KMS-11 (cell line): ENCODE measurements around the gene CLN3.

Experiments
- H2AFZ ChIP-seq: fragments of 200-600 bp; sonication (generic); 2 replicates; pipeline ENCODE4 v1.6.1; 2016; ENCODE audit warnings: antibody characterized with exemption, mixed run types, low read depth
- H3K27ac ChIP-seq: fragments of 200-600 bp; sonication (generic); 2 replicates; pipeline ENCODE4 v1.6.1; 2016; ENCODE audit warnings: mild to moderate bottlenecking, mixed run types
- H3K27me3 ChIP-seq: fragments of 200-600 bp; sonication (generic); 2 replicates; pipeline ENCODE4 v1.6.1; 2017; ENCODE audit warnings: mild to moderate bottlenecking, low read depth, mixed run types, moderate library complexity; ENCODE audit not compliant: insufficient read depth
- H3K36me3 ChIP-seq: fragments of 200-600 bp; sonication (generic); 2 replicates; pipeline ENCODE4 v1.6.1; 2017; ENCODE audit warnings: mild to moderate bottlenecking, mixed run types; ENCODE audit not compliant: insufficient read depth
- H3K4me1 ChIP-seq: fragments of 200-600 bp; sonication (generic); 2 replicates; pipeline ENCODE4 v1.6.1; 2016; ENCODE audit warnings: mild to moderate bottlenecking, low read depth, mixed run types; ENCODE audit not compliant: poor library complexity, severe bottlenecking
- H3K4me2 ChIP-seq: fragments of 200-600 bp; sonication (generic); 2 replicates; pipeline ENCODE4 v1.7.0; 2016; ENCODE audit warnings: mild to moderate bottlenecking, mixed run types
- H3K4me3 ChIP-seq: fragments of 200-600 bp; sonication (generic); IDR thresholded peaks from 2 replicates; pipeline ENCODE4 v1.6.1; 2017; ENCODE audit warnings: low read depth, low read length, mixed read lengths; ENCODE audit not compliant: insufficient read depth
- H3K79me2 ChIP-seq: fragments of 200-600 bp; sonication (generic); 2 replicates; pipeline ENCODE4 v1.6.1; 2016; ENCODE audit warnings: low read depth, mixed run types; ENCODE audit not compliant: insufficient read depth
- H3K9ac ChIP-seq: fragments of 200-600 bp; sonication (generic); 2 replicates; pipeline ENCODE4 v1.6.1; 2016; ENCODE audit warnings: mild to moderate bottlenecking, mixed run types
- H4K20me1 ChIP-seq: fragments of 200-600 bp; sonication (generic); 2 replicates; pipeline ENCODE4 v1.6.1; 2016; ENCODE audit warnings: mild to moderate bottlenecking, mixed run types; ENCODE audit not compliant: insufficient read depth
- CTCF ChIP-seq: fragments of 200-600 bp; sonication (generic); conservative IDR thresholded peaks from 2 replicates; pipeline ENCODE4 v1.6.1; 2017; ENCODE audit warnings: low read depth, mild to moderate bottlenecking, antibody characterized with exemption, low read length, moderate library complexity, mixed read lengths

CLN3 gene

GRCh38 chr16:28498666-28499381 lies 7.0 kb upstream of the CLN3 start:
- H3K27ac ChIP-seq = no peak overlapping the region
- no peaks in the 10 kb centered on the region for H4K20me1 ChIP-seq
- peaks cover 10% of the 10 kb centered on the region for H3K4me1 ChIP-seq
- no peak overlapping the region for H2AFZ ChIP-seq
- H3K4me3 ChIP-seq = no peak overlapping the region
- peaks cover 6% of the 10 kb centered on the region for H3K27me3 ChIP-seq
- no peaks in the 10 kb centered on the region for H3K36me3 ChIP-seq
- no peak overlapping the region for H3K4me2 ChIP-seq
- no peaks in the 10 kb centered on the region for H3K79me2 ChIP-seq
- no peak overlapping the region for H3K9ac ChIP-seq
- no peak for TF ChIP-seq CTCF

- H3K27me3 ChIP-seq = peaks cover 6% of the 10 kb centered on the region
- H3K27ac ChIP-seq = no peak overlapping the region
These were observed 6.2 kb upstream of the CLN3 start for GRCh38 chr16:28497861-28498599.

GRCh38 chr16:28497386-28497785 lies 5.5 kb upstream of the CLN3 start:
- no peak overlapping the region for H3K4me2 ChIP-seq
- peaks cover 6% of the 10 kb centered on the region for H3K27me3 ChIP-seq
- no peaks in the 10 kb centered on the region for H4K20me1 ChIP-seq
- no peak overlapping the region for H2AFZ ChIP-seq
- no peak for TF ChIP-seq CTCF
- H3K4me3 ChIP-seq = no peak overlapping the region
- H3K36me3 ChIP-seq = no peaks in the 10 kb centered on the region
- H3K79me2 ChIP-seq = no peaks in the 10 kb centered on the region
- no peak overlapping the region for H3K9ac ChIP-seq
- no peak overlapping the region for H3K27ac ChIP-seq
- peaks cover 24% of the 10 kb centered on the region for H3K4me1 ChIP-seq

More at GRCh38 chr16:28497861-28498599, 6.2 kb upstream of the CLN3 start:
- no peak overlapping the region for H3K9ac ChIP-seq
- TF ChIP-seq CTCF = no peak
- H3K4me2 ChIP-seq = no peak overlapping the region
- no peak overlapping the region for H3K4me3 ChIP-seq
- no peaks in the 10 kb centered on the region for H3K79me2 ChIP-seq
- H2AFZ ChIP-seq = no peak overlapping the region
- no peaks in the 10 kb centered on the region for H4K20me1 ChIP-seq
- H3K36me3 ChIP-seq = no peaks in the 10 kb centered on the region
- H3K4me1 ChIP-seq = peaks cover 17% of the 10 kb centered on the region

GRCh38 chr16:28496844-28497243 lies 5.0 kb upstream of the CLN3 start:
- Histone ChIP-seq H3K27ac (no peak overlapping the region), H3K79me2 (no peaks in the 10 kb centered on the region), H3K27me3 (peaks cover 6% of the 10 kb centered on the region), H4K20me1 (no peaks in the 10 kb centered on the region), H3K9ac (no peak overlapping the region), H3K4me3 (no peak overlapping the region), H2AFZ (no peak overlapping the region), H3K36me3 (no peaks in the 10 kb centered on the region), H3K4me2 (no peak overlapping the region), H3K4me1 (peaks cover 26% of the 10 kb centered on the region)
- TF ChIP-seq CTCF = no peak
